ENCODE results near the gene CKS2.
"Not testable (repeated sequence)": the region's sequence is repeated elsewhere in the genome, so short reads cannot be mapped to it uniquely, and the experiment has no call there.

The CKS2 gene

GRCh38 chr9:89278997-89279739 is 31.8 kb upstream of the CKS2 start:
- TF ChIP-seq CTCF (IDR thresholded peaks at IDR 0.05; ENCODE audit: borderline replicate concordance, insufficient read depth, low read depth, low read length): peak; percentile 51; the same call in 1 of the 2 replicates
- H3K4me3 ChIP-seq (ENCODE audit: low read depth, low read length): no peak overlapping the region

GRCh38 chr9:89281106-89281505 is 29.9 kb upstream of the CKS2 start:
- no peak overlapping the region for H3K4me3 ChIP-seq (ENCODE audit: low read depth, low read length)
- TF ChIP-seq CTCF (IDR thresholded peaks at IDR 0.05; ENCODE audit: borderline replicate concordance, insufficient read depth, low read depth, low read length): no peak

- H3K4me3 ChIP-seq (ENCODE audit: low read depth, low read length): not testable (repeated sequence)
Measured at GRCh38 chr9:89282248-89282968, 28.6 kb upstream of the CKS2 start.

GRCh38 chr9:89284076-89284475 is 26.9 kb upstream of the CKS2 start:
- TF ChIP-seq CTCF (IDR thresholded peaks at IDR 0.05; ENCODE audit: borderline replicate concordance, insufficient read depth, low read depth, low read length): no peak
- H3K4me3 ChIP-seq (ENCODE audit: low read depth, low read length): no peak overlapping the region

- H3K4me3 ChIP-seq (ENCODE audit: low read depth, low read length): no peak overlapping the region
- no peak for TF ChIP-seq CTCF (IDR thresholded peaks at IDR 0.05; ENCODE audit: borderline replicate concordance, insufficient read depth, low read depth, low read length)
Measured at GRCh38 chr9:89291741-89292140, 19.3 kb upstream of the CKS2 start.

GRCh38 chr9:89293014-89293413 is 18.0 kb upstream of the CKS2 start:
- no peak for TF ChIP-seq CTCF (IDR thresholded peaks at IDR 0.05; ENCODE audit: borderline replicate concordance, insufficient read depth, low read depth, low read length)
- H3K4me3 ChIP-seq (ENCODE audit: low read depth, low read length): no peak overlapping the region

GRCh38 chr9:89295400-89295799 is 15.6 kb upstream of the CKS2 start:
- no peak for TF ChIP-seq CTCF (IDR thresholded peaks at IDR 0.05; ENCODE audit: borderline replicate concordance, insufficient read depth, low read depth, low read length)
- H3K4me3 ChIP-seq (ENCODE audit: low read depth, low read length): no peak overlapping the region

GRCh38 chr9:89301996-89302395 is 9.0 kb upstream of the CKS2 start:
- not testable (repeated sequence) for H3K4me3 ChIP-seq (ENCODE audit: low read depth, low read length)

Data from GM12875 (cell line).